Measurements from ENCODE around the gene RCSD1.
"Not testable (repeated sequence)": the region's sequence is repeated elsewhere in the genome, so short reads cannot be mapped to it uniquely, and the experiment has no call there.

Gene RCSD1

GRCh38 chr1:167734227-167734626, 104.2 kb downstream of the RCSD1 start:
- H3K4me3 ChIP-seq (ENCODE audit: low read depth, low read length): no peak overlapping the region
- DNase-seq (ENCODE audit: low read depth): no peak
- TF ChIP-seq MYC (IDR thresholded peaks at IDR 0.05; ENCODE audit: low read depth, low read length): no peak
- TF ChIP-seq POLR2A (IDR thresholded peaks at IDR 0.05; ENCODE audit: extremely low read depth, insufficient read length): no peak
- TF ChIP-seq MAX (IDR thresholded peaks at IDR 0.05; ENCODE audit: low read depth, low read length): no peak
- no peak for TF ChIP-seq CTCF (IDR thresholded peaks at IDR 0.05; ENCODE audit: low read depth, low read length)

- DNase-seq (ENCODE audit: low read depth): no peak
- no peak overlapping the region for H3K4me3 ChIP-seq (ENCODE audit: low read depth, low read length)
- TF ChIP-seq MAX (IDR thresholded peaks at IDR 0.05; ENCODE audit: low read depth, low read length) (no peak), POLR2A (IDR thresholded peaks at IDR 0.05; ENCODE audit: extremely low read depth, insufficient read length) (no peak), MYC (IDR thresholded peaks at IDR 0.05; ENCODE audit: low read depth, low read length) (no peak), CTCF (IDR thresholded peaks at IDR 0.05; ENCODE audit: low read depth, low read length) (no peak)
These were observed 104.8 kb downstream of the RCSD1 start for GRCh38 chr1:167734841-167735240.

- TF ChIP-seq MYC (IDR thresholded peaks at IDR 0.05; ENCODE audit: low read depth, low read length): no peak
- no peak for DNase-seq (ENCODE audit: low read depth)
- no peak overlapping the region for H3K4me3 ChIP-seq (ENCODE audit: low read depth, low read length)
These were observed 107.1 kb downstream of the RCSD1 start for GRCh38 chr1:167737169-167737568.

DNA sequence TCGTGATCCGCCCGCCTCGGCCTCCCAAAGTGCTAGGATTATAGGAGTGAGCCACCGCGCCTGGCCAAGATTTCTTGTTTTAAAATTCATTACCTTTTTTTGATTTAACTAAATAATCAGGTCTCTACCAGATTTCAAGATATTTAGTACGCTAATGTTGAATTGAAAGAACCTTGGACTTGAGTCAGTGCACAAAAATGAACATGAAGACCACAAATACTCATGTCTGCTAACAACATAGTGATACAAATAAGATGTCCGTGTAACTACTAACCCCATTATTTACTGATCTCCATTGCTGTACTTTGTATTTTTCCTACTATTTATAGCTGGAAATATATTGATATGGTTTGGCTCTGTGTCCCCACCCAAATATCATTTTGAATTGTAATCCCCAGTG, 108.1 kb downstream of the RCSD1 start:
- TF ChIP-seq MAX (IDR thresholded peaks at IDR 0.05; ENCODE audit: low read depth, low read length) (no peak), MYC (IDR thresholded peaks at IDR 0.05; ENCODE audit: low read depth, low read length) (no peak), CTCF (IDR thresholded peaks at IDR 0.05; ENCODE audit: low read depth, low read length) (no peak), POLR2A (IDR thresholded peaks at IDR 0.05; ENCODE audit: extremely low read depth, insufficient read length) (no peak)
- no peak for DNase-seq (ENCODE audit: low read depth)
- H3K4me3 ChIP-seq (ENCODE audit: low read depth, low read length): no peak overlapping the region

GRCh38 chr1:167739752-167740151, 109.7 kb downstream of the RCSD1 start:
- no peak for TF ChIP-seq MYC (IDR thresholded peaks at IDR 0.05; ENCODE audit: low read depth, low read length)
- no peak for TF ChIP-seq MAX (IDR thresholded peaks at IDR 0.05; ENCODE audit: low read depth, low read length)
- no peak for TF ChIP-seq CTCF (IDR thresholded peaks at IDR 0.05; ENCODE audit: low read depth, low read length)
- no peak for TF ChIP-seq POLR2A (IDR thresholded peaks at IDR 0.05; ENCODE audit: extremely low read depth, insufficient read length)
- DNase-seq (ENCODE audit: low read depth): no peak
- H3K4me3 ChIP-seq (ENCODE audit: low read depth, low read length): no peak overlapping the region

DNA sequence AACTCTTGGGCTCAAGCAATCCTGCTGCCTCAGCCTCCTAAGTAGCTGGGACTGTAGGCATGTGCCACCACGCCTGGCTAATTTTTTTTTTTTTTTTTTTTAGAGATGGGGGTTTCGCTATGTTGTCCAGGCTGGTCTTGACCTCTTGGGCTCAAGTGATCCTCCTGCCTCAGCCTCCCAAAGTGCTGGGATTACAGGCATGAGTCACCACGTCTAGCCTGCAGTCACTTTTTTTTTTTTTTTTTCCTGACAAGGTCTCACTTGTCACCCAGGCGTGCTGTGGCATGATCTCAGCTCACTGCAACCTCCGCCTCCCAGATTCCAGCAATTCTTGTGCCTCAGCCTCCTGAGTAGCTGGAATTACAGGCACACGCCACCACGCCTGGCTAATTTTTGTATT, 111.1 kb downstream of the RCSD1 start:
- DNase-seq (ENCODE audit: low read depth); H3K4me3 ChIP-seq (ENCODE audit: low read depth, low read length): not testable (repeated sequence)

DNA sequence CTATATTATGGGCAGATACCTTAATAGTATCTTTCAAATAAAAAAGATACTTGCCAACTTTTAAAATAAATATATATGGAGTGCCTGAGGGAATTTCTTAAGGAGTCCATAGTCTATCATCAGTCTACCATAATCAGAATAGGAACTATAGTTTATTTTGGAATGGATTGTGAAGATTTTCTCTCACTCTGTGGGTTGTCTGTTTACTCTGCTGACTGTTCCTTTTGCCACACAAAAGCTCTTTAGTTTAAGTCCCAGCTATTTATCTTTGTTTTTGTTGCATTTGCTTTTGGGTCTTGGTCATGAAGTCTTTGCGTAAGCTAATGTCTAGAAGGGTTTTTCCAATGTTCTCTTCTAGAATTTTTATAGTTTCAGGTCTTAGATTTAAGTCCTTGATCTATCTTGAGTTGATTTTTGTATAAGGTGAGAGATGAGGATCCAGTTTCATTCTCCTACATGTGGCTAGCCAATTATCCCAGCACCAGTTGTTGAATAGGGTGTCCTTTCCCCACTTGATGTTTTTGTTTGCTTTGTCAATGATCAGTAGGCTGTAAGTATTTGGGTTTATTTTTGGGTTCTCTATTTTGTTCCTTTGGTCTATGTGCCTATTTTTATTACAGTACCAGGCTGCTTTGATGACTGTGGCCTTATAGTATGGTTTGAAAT, 112.5 kb downstream of the RCSD1 start:
- not testable (repeated sequence) for H3K4me3 ChIP-seq (ENCODE audit: low read depth, low read length); DNase-seq (ENCODE audit: low read depth)

All from NB4 (cell line).